A549 (cell line): ENCODE data around the gene LMO7. TPM values are rescaled to one million over a fixed set of nuclear protein-coding genes. Genes with fewer than 3 reads are reported as not detected.

Source experiments
- ATAC-seq, 2 experiments: fragments of 200-7000 bp in 1 of 2; fragments of >200 bp in 1 of 2; cut with Nextera tagmentation in 1 of 2; cut with Tn5 transposase in 1 of 2; 3 replicates each; pipeline versions ENCODE4 v1.8.0 to v1.9.1; 2018 to 2020; ENCODE audit warnings: mild to moderate bottlenecking in 1 of 2, moderate library complexity in 1 of 2
- CTCF ChIA-PET: fragments of 300-600 bp; sonication (Branson Sonifier 250); formaldehyde crosslinking; extraction: SDS; loops from one replicate; lab custom pipeline; 2021; ENCODE audit warnings: antibody characterized with exemption, inconsistent platforms; lab: Yijun Ruan, JAX
- POLR2A ChIA-PET: fragments of 350-600 bp; formaldehyde crosslinking; extraction: SDS; loops from one replicate; lab custom pipeline; 2021; ENCODE audit warnings: antibody characterized with exemption, inconsistent platforms; lab: Yijun Ruan, JAX
- DNase-seq, 2 experiments: peaks; one replicate each; pipeline versions ENCODE4 v3.0.0 to v3.0.0-alpha.2; 2011 to 2016; ENCODE audit warnings: low read depth in 1 of 2, low spot score in 1 of 2
- FAIRE-seq: peaks from 2 replicates; lab custom pipeline; 2011; peaks lifted over from hg19 to GRCh38; lab: Jason Lieb, UNC
- H3K27ac ChIP-seq, 2 experiments: fragments of >200 bp; sonication (Bioruptor Twin); formaldehyde crosslinking; 3 replicates each; pipeline ENCODE4 v1.5.1; 2016 to 2017
- H3K4me1 ChIP-seq: fragments of >200 bp; sonication (Bioruptor Twin); formaldehyde crosslinking; 3 replicates; pipeline ENCODE4 v1.6.1; 2016
- H3K4me2 ChIP-seq: fragments of >200 bp; sonication (Bioruptor Twin); formaldehyde crosslinking; 3 replicates; pipeline ENCODE4 v1.6.1; 2016
- H3K4me3 ChIP-seq: fragments of >200 bp; sonication (Bioruptor Twin); formaldehyde crosslinking; 3 replicates; pipeline ENCODE4 v1.5.1; 2016
- H3K9me3 ChIP-seq: fragments of >200 bp; sonication (Bioruptor Twin); formaldehyde crosslinking; 3 replicates; pipeline ENCODE4 v1.6.1; 2016
- CEBPB ChIP-seq, 2 experiments: fragments of >200 bp in 1 of 2; sonication (Bioruptor Twin) in 1 of 2; formaldehyde crosslinking in 1 of 2; IDR thresholded peaks; 2 replicates each; pipeline ENCODE4 v1.6.1; 2012 to 2016
- EHMT2 ChIP-seq: fragments of 200-600 bp; sonication (generic); IDR thresholded peaks from 2 replicates; pipeline ENCODE4 v1.6.1; 2016; ENCODE audit warnings: antibody characterized with exemption, low read depth, mild to moderate bottlenecking, moderate library complexity
- ELK1 ChIP-seq: fragments of 150-350 bp; IDR thresholded peaks from 2 replicates; pipeline ENCODE4 v1.6.1; 2014; ENCODE audit warnings: low read depth, mild to moderate bottlenecking, low read length
- GATA3 ChIP-seq: IDR thresholded peaks from 2 replicates; pipeline ENCODE4 v1.6.1; 2012; ENCODE audit warnings: borderline replicate concordance
- JUNB ChIP-seq: fragments of >200 bp; sonication (Bioruptor Twin); formaldehyde crosslinking; IDR thresholded peaks from 2 replicates; pipeline ENCODE4 v1.6.1; 2016
- POLR2AphosphoS2 ChIP-seq: conservative IDR thresholded peaks from 2 replicates; pipeline ENCODE4 v1.6.1; 2012; ENCODE audit warnings: low read length, improper control_type of control experiment, inconsistent platforms
- SREBF2 ChIP-seq: fragments of 450-650 bp; IDR thresholded peaks from 2 replicates; pipeline ENCODE4 v1.6.1; 2014; ENCODE audit warnings: mild to moderate bottlenecking, moderate library complexity
- ZNF302 ChIP-seq: fragments of 250-450 bp; sonication (Bioruptor Pico); IDR thresholded peaks from 2 replicates; pipeline ENCODE4 v1.9.0; 2021; ENCODE audit warnings: inconsistent platforms, mild to moderate bottlenecking, moderate library complexity
- WGBS: methylation state at CpG from one replicate; pipeline ENCODE4 v1.1.6; 2017; ENCODE audit errors: missing lambda C conversion rate; 5-methylcytosine and 5-hydroxymethylcytosine counted together
- polyA plus RNA-seq, 4 experiments: library from polyadenylated mRNA; depleted of rRNA in 3 of 4; stranded (reverse); fragments of >200 nt; fragmentation: RNase III in 1 of 4; extraction: RNeasy Plus Mini Kit Qiagen cat#74134 plus additional on column Dnase treatment in 1 of 4; gene quantifications; 2 replicates in 3 of 4; 3 replicates in 1 of 4; pipeline ENCODE4 v1.2.3, GENCODE V29; 2011 to 2017
- TF ChIP-seq, protein P1 (sequence below): fragments of 200-600 bp; sonication (generic); IDR thresholded peaks from 2 replicates; pipeline ENCODE4 v1.6.1; 2016; ENCODE audit warnings: antibody characterized with exemption, mild to moderate bottlenecking, moderate library complexity
- TF ChIP-seq, protein P2 (sequence below): fragments of >200 bp; sonication (Bioruptor Twin); formaldehyde crosslinking; IDR thresholded peaks from 3 replicates; pipeline ENCODE4 v1.5.1; 2016
- TF ChIP-seq, protein P3 (sequence below): IDR thresholded peaks from 2 replicates; pipeline ENCODE4 v1.6.1; 2012
- TF ChIP-seq, protein P4 (sequence below): fragments of 250-450 bp; sonication (Bioruptor Pico); IDR thresholded peaks from 2 replicates; pipeline ENCODE4 v1.5.0; 2020; ENCODE audit warnings: low read depth, mild to moderate bottlenecking, moderate library complexity

Gene LMO7
- polyA plus RNA-seq, 2 of the 4 experiments (the other 2 are of a cell fraction): 23.4 to 33.2 TPM

- ChIA-PET CTCF (interaction anchor here (0.5 to 2.7 kb wide), 7 partner anchors 12 to 1212 kb away, joined by 3 to 16 read pairs (median 5); no protein-coding TSS in a partner anchor), POLR2A (no interaction called here)
- Histone ChIP-seq H3K4me1 (peaks cover 30% of the 10 kb centered on the region), H3K9me3 (no peaks in the 10 kb centered on the region), H3K4me3 (peak overlapping the region; percentile 48), H3K4me2 (peak overlapping the region; percentile 99), H3K27ac (peak overlapping the region; percentile 80 to 83)
- 5% methylated on average over 3 of the region's 3 CpGs for WGBS
- FAIRE-seq: no peak
- TF ChIP-seq ZNF302 (CRISPR knock-in tag): no peak
- no peak for TF ChIP-seq POLR2AphosphoS2
- TF ChIP-seq SREBF2: no peak
- no peak for TF ChIP-seq EHMT2
- no peak for TF ChIP-seq ELK1
- TF ChIP-seq, protein P1, sequence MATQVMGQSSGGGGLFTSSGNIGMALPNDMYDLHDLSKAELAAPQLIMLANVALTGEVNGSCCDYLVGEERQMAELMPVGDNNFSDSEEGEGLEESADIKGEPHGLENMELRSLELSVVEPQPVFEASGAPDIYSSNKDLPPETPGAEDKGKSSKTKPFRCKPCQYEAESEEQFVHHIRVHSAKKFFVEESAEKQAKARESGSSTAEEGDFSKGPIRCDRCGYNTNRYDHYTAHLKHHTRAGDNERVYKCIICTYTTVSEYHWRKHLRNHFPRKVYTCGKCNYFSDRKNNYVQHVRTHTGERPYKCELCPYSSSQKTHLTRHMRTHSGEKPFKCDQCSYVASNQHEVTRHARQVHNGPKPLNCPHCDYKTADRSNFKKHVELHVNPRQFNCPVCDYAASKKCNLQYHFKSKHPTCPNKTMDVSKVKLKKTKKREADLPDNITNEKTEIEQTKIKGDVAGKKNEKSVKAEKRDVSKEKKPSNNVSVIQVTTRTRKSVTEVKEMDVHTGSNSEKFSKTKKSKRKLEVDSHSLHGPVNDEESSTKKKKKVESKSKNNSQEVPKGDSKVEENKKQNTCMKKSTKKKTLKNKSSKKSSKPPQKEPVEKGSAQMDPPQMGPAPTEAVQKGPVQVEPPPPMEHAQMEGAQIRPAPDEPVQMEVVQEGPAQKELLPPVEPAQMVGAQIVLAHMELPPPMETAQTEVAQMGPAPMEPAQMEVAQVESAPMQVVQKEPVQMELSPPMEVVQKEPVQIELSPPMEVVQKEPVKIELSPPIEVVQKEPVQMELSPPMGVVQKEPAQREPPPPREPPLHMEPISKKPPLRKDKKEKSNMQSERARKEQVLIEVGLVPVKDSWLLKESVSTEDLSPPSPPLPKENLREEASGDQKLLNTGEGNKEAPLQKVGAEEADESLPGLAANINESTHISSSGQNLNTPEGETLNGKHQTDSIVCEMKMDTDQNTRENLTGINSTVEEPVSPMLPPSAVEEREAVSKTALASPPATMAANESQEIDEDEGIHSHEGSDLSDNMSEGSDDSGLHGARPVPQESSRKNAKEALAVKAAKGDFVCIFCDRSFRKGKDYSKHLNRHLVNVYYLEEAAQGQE: no peak
- ATAC-seq: no peak
- no peak for DNase-seq
Measured at GRCh38 chr13:75761369-75761768, 125.2 kb downstream of the LMO7 start.

DNA sequence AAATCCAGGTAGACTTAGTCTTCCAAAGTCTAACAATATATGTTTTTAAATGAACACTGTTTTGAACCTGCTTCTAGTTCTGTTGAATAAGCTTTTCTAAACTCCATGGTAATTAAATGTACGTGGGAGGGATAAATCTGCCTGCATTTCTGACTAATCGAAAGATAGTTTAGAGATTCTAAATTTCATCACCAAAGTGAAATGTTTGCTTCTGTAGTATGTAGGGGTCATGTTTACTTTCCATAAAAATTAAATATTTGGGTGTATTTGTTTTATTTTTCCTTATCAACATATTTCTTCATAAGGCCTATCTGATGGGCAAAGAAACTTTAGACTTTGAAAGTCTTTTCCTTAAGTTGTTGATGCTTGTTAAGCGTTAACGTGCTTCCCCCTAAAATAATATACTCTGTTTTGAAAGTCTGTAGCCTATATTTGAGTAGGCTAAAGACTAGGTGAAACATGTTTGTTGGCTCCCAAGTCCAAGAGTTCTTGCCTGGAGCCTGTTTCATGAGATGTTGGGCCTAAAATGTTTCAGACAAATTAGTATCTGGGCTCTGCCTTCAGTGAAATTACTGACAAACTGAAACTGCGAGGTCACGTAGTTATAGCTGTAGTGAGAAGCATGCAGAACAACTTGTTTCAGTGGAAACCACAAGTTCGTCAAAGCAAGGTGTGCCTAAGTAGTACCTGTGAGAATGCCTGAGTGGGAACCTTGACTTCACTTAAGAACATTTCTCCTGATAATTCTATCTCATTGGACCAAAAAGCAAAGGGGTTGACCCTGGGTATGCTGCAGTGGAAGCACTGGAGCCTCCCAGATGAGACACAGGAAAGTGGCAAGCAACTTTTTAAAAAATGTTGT is 126.2 kb downstream of the LMO7 start:
- CTCF ChIA-PET: interaction anchor here (0.5 to 2.7 kb wide), 5 partner anchors 11 to 1211 kb away, joined by 3 to 16 read pairs (median 5); no protein-coding TSS in a partner anchor
- ATAC-seq (peak; percentile 36 to 46; a peak in 3 of 6 replicates), DNase-seq (peak in 1 of 2 experiments; percentile 24), FAIRE-seq (no peak)
- Histone ChIP-seq H3K27ac (peak overlapping the region; percentile 82 to 83), H3K9me3 (no peaks in the 10 kb centered on the region), H3K4me1 (peaks cover 39% of the 10 kb centered on the region), H3K4me2 (peak overlapping the region; percentile 99), H3K4me3 (peak overlapping the region; percentile 48)
- under 1% methylated on average over 7 of the region's 7 CpGs for WGBS
- POLR2A ChIA-PET: no interaction called here
- TF ChIP-seq, protein P2, sequence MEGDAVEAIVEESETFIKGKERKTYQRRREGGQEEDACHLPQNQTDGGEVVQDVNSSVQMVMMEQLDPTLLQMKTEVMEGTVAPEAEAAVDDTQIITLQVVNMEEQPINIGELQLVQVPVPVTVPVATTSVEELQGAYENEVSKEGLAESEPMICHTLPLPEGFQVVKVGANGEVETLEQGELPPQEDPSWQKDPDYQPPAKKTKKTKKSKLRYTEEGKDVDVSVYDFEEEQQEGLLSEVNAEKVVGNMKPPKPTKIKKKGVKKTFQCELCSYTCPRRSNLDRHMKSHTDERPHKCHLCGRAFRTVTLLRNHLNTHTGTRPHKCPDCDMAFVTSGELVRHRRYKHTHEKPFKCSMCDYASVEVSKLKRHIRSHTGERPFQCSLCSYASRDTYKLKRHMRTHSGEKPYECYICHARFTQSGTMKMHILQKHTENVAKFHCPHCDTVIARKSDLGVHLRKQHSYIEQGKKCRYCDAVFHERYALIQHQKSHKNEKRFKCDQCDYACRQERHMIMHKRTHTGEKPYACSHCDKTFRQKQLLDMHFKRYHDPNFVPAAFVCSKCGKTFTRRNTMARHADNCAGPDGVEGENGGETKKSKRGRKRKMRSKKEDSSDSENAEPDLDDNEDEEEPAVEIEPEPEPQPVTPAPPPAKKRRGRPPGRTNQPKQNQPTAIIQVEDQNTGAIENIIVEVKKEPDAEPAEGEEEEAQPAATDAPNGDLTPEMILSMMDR: no peak
- TF ChIP-seq JUNB: peak; percentile 32; the same call in 1 of the 2 replicates
- TF ChIP-seq CEBPB (IDR thresholded peaks at IDR 0.05): peak in 1 of 2 experiments; percentile 14; a peak in 1 of 4 replicates
- TF ChIP-seq, protein P3, sequence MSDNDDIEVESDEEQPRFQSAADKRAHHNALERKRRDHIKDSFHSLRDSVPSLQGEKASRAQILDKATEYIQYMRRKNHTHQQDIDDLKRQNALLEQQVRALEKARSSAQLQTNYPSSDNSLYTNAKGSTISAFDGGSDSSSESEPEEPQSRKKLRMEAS: 0 out of 2 replicates have a peak, but pooled peaks have one; percentile 11
- TF ChIP-seq GATA3: 0 out of 2 replicates have a peak, but pooled peaks have one; percentile 13
- TF ChIP-seq, protein P1: no peak
- TF ChIP-seq, protein P4, sequence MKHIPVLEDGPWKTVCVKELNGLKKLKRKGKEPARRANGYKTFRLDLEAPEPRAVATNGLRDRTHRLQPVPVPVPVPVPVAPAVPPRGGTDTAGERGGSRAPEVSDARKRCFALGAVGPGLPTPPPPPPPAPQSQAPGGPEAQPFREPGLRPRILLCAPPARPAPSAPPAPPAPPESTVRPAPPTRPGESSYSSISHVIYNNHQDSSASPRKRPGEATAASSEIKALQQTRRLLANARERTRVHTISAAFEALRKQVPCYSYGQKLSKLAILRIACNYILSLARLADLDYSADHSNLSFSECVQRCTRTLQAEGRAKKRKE: no peak
